Rectal smooth muscle tissue (tissue), 1 donor: ENCODE results near the gene CHD2.

ENCODE experiments used
- H3K27ac ChIP-seq: one replicate; pipeline ENCODE4 v1.7.0; 2013; ENCODE audit warnings: low read depth, low read length, inconsistent platforms
- H3K27me3 ChIP-seq: one replicate; pipeline ENCODE4 v1.7.0; 2013; ENCODE audit warnings: low read length; ENCODE audit not compliant: control insufficient read depth, insufficient read depth
- H3K36me3 ChIP-seq: one replicate; pipeline ENCODE4 v1.7.0; 2013; ENCODE audit warnings: low read length; ENCODE audit not compliant: control insufficient read depth, insufficient read depth
- H3K4me1 ChIP-seq: one replicate; pipeline ENCODE4 v1.7.0; 2013; ENCODE audit warnings: low read length; ENCODE audit not compliant: control insufficient read depth, insufficient read depth
- H3K4me3 ChIP-seq: one replicate; pipeline ENCODE4 v1.7.0; 2013; ENCODE audit warnings: low read length
- H3K9ac ChIP-seq: one replicate; pipeline ENCODE4 v1.7.0; 2013; ENCODE audit warnings: low read length

CHD2 gene

DNA sequence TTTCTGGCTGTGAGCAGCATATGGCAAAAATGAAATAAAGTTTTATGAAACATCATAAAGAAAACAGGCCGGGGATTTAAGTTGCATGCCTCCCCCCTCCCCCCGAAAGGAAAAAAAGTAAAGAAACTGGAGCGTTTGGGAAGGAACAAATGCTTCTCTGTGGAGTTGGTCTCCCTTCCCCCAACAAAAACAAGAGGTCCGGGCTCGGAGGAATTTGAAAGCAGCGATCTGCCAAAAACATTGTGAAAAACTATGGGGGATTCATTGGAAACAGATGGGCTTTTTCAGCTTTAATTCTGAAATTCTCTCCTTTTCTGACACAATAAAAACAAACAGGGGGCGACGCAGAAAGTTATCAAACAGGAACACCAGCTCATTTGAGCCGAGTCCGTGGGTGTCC, 171.9 kb downstream of the CHD2 start:
- H3K4me3 ChIP-seq = peak overlapping the region; percentile 79
- peaks cover 4% of the 10 kb centered on the region for H3K27me3 ChIP-seq
- H3K27ac ChIP-seq = peak overlapping the region; percentile 97
- H3K36me3 ChIP-seq = no peaks in the 10 kb centered on the region
- H3K9ac ChIP-seq = peak overlapping the region; percentile 63
- peaks cover 22% of the 10 kb centered on the region for H3K4me1 ChIP-seq

DNA sequence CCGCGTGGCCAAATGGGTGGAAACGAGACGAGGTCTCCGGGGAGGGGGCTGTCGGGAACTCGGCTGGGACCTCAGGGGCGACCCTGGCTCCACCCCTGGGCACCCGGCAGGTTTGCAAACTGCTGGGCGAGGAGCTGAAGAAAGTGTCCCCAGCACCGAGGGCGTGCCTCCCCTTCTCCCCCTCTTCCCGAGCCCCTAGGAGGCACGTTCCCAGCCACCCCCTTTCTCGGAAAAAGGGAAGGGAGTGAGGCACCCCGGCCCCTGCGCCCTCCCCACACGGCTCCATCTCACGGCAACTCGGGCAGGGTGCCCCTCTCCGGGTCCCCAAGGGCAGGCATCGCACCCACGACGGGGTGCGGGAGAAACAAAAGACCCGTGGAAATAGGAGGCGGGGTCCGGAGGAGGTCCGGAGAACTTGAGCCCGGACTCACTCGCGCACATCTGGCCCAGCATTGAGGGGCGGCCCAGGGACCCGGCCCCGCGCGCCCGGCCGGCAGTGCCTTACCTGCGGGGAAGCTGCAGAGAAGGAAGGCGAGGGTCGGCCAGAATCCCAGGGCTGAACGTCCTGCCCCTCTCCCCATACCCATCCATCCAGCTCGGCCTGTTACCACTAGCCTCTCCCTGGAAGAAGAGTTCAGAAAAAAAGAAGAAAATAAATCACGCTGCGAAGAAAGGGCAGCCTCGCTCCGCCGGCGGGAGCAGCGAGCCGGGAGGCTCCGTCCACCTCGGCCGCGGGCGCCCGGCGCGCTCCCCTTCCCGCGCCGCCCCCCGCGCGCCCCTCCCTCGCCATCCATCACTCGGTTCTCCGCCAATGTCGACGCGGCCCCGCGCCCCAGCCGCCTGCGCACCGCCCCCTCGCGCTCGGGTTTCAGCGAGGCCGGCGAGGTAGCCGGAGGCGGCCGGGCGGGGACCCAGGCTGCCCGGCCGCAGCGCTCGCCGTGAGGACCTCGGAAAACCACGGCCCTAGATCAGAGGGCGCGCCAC, 172.6 kb downstream of the CHD2 start:
- Histone ChIP-seq H3K4me3 (peak overlapping the region; percentile 79), H3K27me3 (peaks cover 4% of the 10 kb centered on the region), H3K9ac (peak overlapping the region; percentile 63), H3K36me3 (no peaks in the 10 kb centered on the region), H3K4me1 (peaks cover 23% of the 10 kb centered on the region), H3K27ac (peak overlapping the region; percentile 97)

DNA sequence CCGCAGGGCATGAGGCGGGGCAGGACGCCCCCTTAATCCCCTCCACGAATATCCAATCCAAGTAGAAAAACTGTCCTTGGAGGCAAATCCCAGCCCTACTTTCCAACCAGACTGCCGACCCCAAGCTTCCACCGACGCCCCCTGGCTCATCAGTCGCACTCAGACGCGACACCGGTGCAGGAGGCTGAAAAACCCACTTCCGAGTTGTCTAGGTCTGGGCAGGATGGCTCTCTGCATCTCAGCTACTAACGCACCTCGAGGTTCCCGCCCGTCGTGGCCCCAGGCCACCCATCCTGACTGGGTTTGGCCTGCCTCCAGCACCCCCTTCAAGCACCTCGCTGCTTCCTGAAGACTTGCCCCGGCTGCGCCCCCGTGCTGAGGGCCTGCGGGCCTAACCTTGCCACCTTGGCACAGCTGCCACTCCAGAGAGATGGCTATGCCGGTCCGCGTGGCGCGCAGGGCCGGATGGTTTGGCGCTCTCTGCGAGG, 173.4 kb downstream of the CHD2 start:
- Histone ChIP-seq H3K36me3 (no peaks in the 10 kb centered on the region), H3K4me3 (peak overlapping the region; percentile 54), H3K9ac (no peak overlapping the region), H3K27ac (peak overlapping the region; percentile 97), H3K27me3 (peaks cover 4% of the 10 kb centered on the region), H3K4me1 (peaks cover 17% of the 10 kb centered on the region)

DNA sequence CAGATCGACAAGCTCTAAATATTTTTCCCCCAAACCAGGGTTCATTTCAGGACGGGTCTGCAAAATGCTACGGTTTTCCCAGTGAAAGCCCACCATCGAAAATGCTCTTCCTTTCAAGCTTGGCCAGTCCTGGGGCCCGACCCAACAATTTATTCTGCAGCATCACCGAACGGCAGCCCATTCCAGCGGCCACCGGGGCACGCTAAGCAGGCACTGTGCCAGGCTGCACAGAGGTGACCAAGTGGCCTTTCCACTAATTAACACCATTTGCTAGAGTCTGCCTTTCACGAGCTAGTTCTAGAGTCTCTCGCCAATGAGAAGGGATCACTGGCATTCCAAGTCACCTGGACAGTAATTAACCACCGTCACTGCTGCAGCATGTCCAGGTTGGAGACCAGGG, 174.5 kb downstream of the CHD2 start:
- no peaks in the 10 kb centered on the region for H3K36me3 ChIP-seq
- H3K4me1 ChIP-seq = peaks cover 23% of the 10 kb centered on the region
- peaks cover 4% of the 10 kb centered on the region for H3K27me3 ChIP-seq
- no peak overlapping the region for H3K4me3 ChIP-seq
- peak overlapping the region; percentile 97 for H3K27ac ChIP-seq
- H3K9ac ChIP-seq = no peak overlapping the region

DNA sequence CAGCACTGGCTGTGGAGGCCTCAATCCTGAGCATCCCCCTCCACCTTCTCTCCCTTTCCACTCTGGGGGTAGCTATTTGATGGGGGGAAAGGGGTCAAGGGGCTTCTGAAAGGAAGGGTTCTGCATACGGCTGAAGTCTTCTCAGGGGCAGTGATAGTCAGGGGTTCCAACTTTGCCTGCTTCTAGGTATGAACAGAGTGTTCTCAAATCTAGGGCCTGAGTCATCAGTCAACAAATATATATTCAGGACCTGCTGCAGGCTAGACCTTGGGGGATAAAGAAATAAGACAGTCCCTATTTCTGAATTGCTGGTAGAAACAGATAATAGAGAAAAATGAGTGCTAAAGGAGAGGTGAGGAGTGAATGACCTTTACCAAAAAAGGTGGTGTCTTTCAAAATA, 176.1 kb downstream of the CHD2 start:
- Histone ChIP-seq H3K36me3 (no peaks in the 10 kb centered on the region), H3K9ac (no peak overlapping the region), H3K4me1 (peaks cover 32% of the 10 kb centered on the region), H3K27ac (peak overlapping the region; percentile 76), H3K27me3 (peaks cover 4% of the 10 kb centered on the region), H3K4me3 (no peak overlapping the region)

DNA sequence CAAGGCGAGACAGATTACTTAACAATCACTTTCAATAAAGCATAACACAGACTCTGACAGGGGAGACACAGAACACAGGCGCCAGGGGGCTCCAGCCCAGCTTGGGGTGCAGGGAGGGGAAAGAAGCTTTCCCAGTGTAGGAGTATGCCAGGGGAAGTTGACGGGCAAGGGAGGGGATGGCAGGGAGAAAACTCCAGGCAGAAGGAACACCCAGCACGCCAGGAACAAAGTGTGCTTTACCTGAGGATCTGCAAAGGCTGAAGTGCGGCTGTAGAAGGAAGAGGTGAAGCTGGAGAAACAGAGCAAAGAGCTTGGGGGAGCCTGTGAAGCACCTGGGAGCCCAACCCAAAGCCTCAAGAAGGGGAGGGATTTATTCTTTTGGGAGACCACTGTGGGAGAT, 176.8 kb downstream of the CHD2 start:
- Histone ChIP-seq H3K4me1 (peaks cover 39% of the 10 kb centered on the region), H3K9ac (no peak overlapping the region), H3K27ac (peak overlapping the region; percentile 76), H3K4me3 (no peak overlapping the region), H3K27me3 (no peaks in the 10 kb centered on the region), H3K36me3 (no peaks in the 10 kb centered on the region)
